GM21367 (cell line): Measurements from ENCODE around the gene ACOT13.
"Not testable (repeated sequence)": the region's sequence is repeated elsewhere in the genome, so short reads cannot be mapped to it uniquely, and the experiment has no call there.

Experiments used
- ATAC-seq: cut with Tn5 transposase; IDR thresholded peaks from one replicate; pipeline ENCODE4 v1.9.1; 2021; ENCODE audit not compliant: unreplicated experiment

Gene ACOT13

GRCh38 chr6:24721461-24722215, 54.8 kb downstream of the ACOT13 start:
- ATAC-seq, result peak; percentile 38

- no peak for ATAC-seq
Measured at GRCh38 chr6:24723270-24723669, 56.4 kb downstream of the ACOT13 start.

- not testable (repeated sequence) for ATAC-seq
Measured at GRCh38 chr6:24730653-24731052, 63.8 kb downstream of the ACOT13 start.

- ATAC-seq, result not testable (repeated sequence)
Measured at GRCh38 chr6:24731456-24732134, 64.7 kb downstream of the ACOT13 start.

GRCh38 chr6:24734166-24734565, 67.3 kb downstream of the ACOT13 start:
- no peak for ATAC-seq

- ATAC-seq, result not testable (repeated sequence)
Measured at GRCh38 chr6:24734710-24735109, 67.8 kb downstream of the ACOT13 start.

- no peak for ATAC-seq
Measured at GRCh38 chr6:24738741-24739140, 71.9 kb downstream of the ACOT13 start.

GRCh38 chr6:24740861-24741260, 74.0 kb downstream of the ACOT13 start:
- no peak for ATAC-seq

- ATAC-seq, result no peak
Measured at GRCh38 chr6:24742216-24742738, 75.4 kb downstream of the ACOT13 start.

GRCh38 chr6:24743265-24743943, 76.5 kb downstream of the ACOT13 start:
- peak; percentile 75 for ATAC-seq

- no peak for ATAC-seq
Measured at GRCh38 chr6:24743944-24744335, 77.1 kb downstream of the ACOT13 start.

GRCh38 chr6:24744911-24745310, 78.0 kb downstream of the ACOT13 start:
- no peak for ATAC-seq

GRCh38 chr6:24749297-24749696, 82.4 kb downstream of the ACOT13 start:
- ATAC-seq, result no peak

- ATAC-seq, result not testable (repeated sequence)
Measured at GRCh38 chr6:24750878-24751277, 84.0 kb downstream of the ACOT13 start.

- no peak for ATAC-seq
Measured at GRCh38 chr6:24752503-24752902, 85.6 kb downstream of the ACOT13 start.

- no peak for ATAC-seq
Measured at GRCh38 chr6:24752917-24753492, 86.1 kb downstream of the ACOT13 start.

GRCh38 chr6:24753545-24753944, 86.7 kb downstream of the ACOT13 start:
- no peak for ATAC-seq

- not testable (repeated sequence) for ATAC-seq
Measured at GRCh38 chr6:24754378-24754777, 87.5 kb downstream of the ACOT13 start.
